H1 (cell line): ENCODE results near the gene DDX4.
"Not testable (repeated sequence)": the region's sequence is repeated elsewhere in the genome, so short reads cannot be mapped to it uniquely, and the experiment has no call there.

Source experiments
- RFX5 ChIP-seq: IDR thresholded peaks from 2 replicates; pipeline ENCODE4 v1.6.1; 2011; ENCODE audit warnings: low read depth, low read length, improper control_type of control experiment, borderline replicate concordance
- TF ChIP-seq, protein P1 (sequence below), 3 experiments: IDR thresholded peaks; 1 replicate in 2 of 3; 2 replicates in 1 of 3; pipeline versions ENCODE4 v1.5.1 to v1.6.1; 2011; ENCODE audit warnings: low read length in 3 of 3, mild to moderate bottlenecking in 3 of 3, inconsistent platforms in 2 of 3, low read depth in 1 of 3, moderate library complexity in 1 of 3; ENCODE audit not compliant: insufficient read depth in 1 of 3; ENCODE audit errors: control extremely low read depth in 1 of 3

- not testable (repeated sequence) for TF ChIP-seq RFX5
- TF ChIP-seq, protein P1, sequence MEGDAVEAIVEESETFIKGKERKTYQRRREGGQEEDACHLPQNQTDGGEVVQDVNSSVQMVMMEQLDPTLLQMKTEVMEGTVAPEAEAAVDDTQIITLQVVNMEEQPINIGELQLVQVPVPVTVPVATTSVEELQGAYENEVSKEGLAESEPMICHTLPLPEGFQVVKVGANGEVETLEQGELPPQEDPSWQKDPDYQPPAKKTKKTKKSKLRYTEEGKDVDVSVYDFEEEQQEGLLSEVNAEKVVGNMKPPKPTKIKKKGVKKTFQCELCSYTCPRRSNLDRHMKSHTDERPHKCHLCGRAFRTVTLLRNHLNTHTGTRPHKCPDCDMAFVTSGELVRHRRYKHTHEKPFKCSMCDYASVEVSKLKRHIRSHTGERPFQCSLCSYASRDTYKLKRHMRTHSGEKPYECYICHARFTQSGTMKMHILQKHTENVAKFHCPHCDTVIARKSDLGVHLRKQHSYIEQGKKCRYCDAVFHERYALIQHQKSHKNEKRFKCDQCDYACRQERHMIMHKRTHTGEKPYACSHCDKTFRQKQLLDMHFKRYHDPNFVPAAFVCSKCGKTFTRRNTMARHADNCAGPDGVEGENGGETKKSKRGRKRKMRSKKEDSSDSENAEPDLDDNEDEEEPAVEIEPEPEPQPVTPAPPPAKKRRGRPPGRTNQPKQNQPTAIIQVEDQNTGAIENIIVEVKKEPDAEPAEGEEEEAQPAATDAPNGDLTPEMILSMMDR (IDR thresholded peaks at IDR 0.05; ENCODE audit: control extremely low read depth in 1 of 3, insufficient read depth in 1 of 3, low read depth in 1 of 3, low read length in 3 of 3): not testable (repeated sequence)
These were observed 78.1 kb downstream of the DDX4 start for GRCh38 chr5:55815939-55816338.
